ENCODE measurements around the gene SERPINA3. TPM values are rescaled to one million over a fixed set of nuclear protein-coding genes. Genes with fewer than 3 reads are reported as not detected.
A peak's percentile ranks its signal among the peaks of the same experiment; 100 is the strongest.

Gene SERPINA3
- total RNA-seq, 4 donors from 2014 or later, result 111 to 209 (median 125) TPM

DNA sequence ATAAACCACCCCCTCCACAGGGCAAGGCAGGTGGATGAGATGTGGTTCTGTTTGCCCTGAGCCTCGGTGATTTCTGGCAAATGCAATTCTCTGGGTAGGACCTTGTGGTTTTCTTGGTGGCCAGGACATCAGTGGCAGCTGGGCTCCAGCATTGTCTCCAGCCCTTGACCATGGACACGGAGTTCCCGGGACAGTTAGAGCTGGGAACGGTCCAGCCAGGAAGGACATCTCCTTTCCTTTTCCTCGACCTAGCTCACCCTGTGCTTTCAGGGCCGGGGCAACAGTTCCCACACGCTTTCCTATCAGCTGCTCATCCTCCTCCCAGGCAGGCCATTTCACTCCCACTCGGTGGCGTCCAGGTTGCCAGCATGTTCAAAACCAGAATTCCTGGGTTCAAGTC, 41.8 kb upstream of the SERPINA3 start:
- ATAC-seq (ENCODE audit: low FRiP score) (no peak), DNase-seq (ENCODE audit: low spot score) (peak; percentile 13)
- TF ChIP-seq, protein P1, sequence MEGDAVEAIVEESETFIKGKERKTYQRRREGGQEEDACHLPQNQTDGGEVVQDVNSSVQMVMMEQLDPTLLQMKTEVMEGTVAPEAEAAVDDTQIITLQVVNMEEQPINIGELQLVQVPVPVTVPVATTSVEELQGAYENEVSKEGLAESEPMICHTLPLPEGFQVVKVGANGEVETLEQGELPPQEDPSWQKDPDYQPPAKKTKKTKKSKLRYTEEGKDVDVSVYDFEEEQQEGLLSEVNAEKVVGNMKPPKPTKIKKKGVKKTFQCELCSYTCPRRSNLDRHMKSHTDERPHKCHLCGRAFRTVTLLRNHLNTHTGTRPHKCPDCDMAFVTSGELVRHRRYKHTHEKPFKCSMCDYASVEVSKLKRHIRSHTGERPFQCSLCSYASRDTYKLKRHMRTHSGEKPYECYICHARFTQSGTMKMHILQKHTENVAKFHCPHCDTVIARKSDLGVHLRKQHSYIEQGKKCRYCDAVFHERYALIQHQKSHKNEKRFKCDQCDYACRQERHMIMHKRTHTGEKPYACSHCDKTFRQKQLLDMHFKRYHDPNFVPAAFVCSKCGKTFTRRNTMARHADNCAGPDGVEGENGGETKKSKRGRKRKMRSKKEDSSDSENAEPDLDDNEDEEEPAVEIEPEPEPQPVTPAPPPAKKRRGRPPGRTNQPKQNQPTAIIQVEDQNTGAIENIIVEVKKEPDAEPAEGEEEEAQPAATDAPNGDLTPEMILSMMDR (IDR thresholded peaks at IDR 0.05), result no peak

DNA sequence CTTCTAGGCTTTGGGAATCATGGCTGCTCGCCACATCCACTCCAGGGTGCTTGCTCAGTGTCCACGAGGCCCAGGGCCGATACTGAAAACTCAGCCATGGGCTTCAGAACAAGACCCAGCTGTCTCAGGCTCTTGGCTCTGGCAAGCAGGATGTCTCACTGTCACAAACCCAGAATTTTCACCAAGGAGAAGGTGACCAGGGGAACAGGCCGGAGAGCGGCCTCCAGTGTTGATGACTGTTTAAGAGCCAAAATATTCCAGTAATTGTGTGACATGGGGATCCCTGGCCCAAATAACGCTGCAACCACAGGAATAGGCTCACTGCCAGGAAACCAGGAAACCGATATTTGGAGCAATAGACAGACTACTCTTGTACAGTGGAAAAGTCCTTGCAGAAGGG, 40.8 kb upstream of the SERPINA3 start:
- no peak for ATAC-seq (ENCODE audit: low FRiP score)
- TF ChIP-seq, protein P1 (IDR thresholded peaks at IDR 0.05), result no peak
- DNase-seq (ENCODE audit: low spot score), result peak; percentile 15

DNA sequence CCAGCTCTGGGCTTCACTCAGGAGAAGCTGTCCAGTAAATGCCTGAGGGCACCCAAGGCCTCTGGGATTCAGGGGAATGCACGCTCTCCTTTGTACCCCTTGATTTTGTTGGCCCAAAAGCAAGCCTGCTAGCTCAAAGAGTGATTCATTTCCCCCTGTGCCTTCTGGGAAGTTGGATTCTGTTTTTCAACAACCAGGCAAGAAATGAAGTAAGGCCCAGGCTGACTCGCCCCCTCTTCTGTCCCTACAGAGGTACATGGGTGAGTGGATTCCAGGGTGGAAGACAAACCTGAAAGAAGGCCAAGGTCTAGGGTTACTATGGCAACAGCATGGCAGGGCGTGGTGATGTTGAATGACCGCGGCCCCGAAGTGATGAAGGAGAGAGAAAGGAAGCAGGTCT, 40.2 kb upstream of the SERPINA3 start:
- ATAC-seq (ENCODE audit: low FRiP score) (peak; percentile 20), DNase-seq (ENCODE audit: low spot score) (peak; percentile 11)

DNA sequence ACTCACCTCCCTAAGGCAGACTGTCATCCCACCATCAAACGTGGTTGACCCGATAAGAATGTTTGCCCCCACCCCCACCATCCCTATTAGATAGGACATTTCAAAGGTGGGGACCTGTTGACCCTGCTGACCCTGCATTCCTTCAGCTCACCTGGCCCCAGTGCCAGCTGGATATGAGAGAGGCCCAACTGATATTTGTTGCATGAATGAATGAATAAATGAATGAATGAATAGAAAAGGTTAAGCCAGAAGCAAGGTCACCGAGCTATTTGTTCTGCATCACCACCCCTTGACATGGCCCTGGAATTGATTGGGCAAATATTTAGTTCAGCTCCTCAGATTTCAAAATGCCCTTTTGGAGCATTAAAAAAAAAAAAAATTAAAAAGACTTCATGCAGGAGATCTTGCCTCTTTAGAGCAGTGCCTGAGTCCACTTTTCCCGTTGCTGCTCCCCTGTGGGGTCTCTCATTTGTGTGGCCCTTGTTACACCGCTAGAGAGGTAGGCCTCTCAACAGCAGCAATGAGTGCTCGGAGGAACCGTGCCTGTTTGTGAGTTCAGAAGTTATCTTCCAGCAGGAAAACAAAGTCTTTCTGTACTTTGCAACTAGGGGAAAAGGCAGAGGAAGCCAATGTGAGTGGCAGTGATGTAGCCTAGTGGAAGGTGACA, 39.4 kb upstream of the SERPINA3 start:
- ATAC-seq (ENCODE audit: low FRiP score) (no peak), DNase-seq (ENCODE audit: low spot score) (peak; percentile 1)
- TF ChIP-seq, protein P1 (IDR thresholded peaks at IDR 0.05), result no peak

More for the DNA sequence above, 40.2 kb upstream of the SERPINA3 start:
- TF ChIP-seq, protein P1 (IDR thresholded peaks at IDR 0.05), result no peak

DNA sequence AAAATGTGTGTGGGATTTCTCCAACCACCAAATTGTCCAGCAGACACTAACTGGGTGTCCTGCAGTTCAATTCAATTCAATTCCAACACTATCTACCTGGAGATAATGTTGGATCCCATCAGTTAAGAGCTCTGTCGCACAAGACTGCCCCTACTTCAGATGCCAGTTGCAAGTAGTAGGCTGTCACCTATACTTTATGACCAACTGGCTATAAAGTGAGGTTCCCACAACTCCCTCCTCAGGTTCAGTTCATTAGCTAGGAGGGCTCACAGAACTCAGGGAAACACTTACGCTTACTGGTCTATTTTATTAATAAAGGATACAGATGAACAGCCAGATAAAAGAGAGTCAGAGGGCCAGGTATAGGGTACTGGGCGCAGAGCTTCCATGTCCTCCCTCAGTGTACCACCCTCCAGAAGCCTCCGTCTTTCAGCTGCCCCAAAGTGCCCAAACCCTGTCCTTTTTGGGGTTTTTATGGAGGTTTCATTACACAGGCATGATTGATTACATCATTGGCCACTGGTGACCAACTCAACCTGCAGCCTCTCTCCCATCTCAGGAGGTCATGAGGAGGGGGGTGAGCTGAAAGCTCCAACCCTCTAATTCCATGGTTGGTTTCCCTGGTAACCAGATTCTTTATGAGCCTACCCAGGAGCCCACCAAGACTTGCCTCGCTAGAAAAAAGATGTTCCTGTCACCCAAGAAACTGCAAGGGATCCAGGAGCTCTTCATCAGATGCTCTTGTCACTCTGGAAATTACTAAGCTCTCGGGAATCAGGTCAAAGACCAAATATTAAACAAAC, 38.5 kb upstream of the SERPINA3 start:
- DNase-seq (ENCODE audit: low spot score) (no peak), ATAC-seq (ENCODE audit: low FRiP score) (no peak)
- TF ChIP-seq, protein P1 (IDR thresholded peaks at IDR 0.05), result no peak

DNA sequence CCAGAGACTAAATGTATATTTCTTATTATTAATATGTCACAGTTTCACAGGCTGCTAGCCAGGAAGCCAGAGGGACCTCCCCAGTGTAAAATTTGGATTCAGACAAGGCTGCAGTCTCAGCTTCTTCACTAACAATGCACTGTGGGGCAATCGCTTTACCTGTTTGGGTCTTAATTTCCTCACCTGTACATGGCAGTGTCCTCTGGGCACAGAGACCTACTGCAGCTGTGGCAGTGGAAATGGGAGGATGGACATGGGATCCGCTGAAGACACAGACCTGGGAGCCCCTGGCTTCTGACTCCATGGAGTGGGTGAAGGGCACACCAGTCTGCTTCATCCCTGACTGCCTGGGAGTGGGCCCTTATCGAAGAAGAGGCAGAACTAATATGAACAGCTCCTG, 37.9 kb upstream of the SERPINA3 start:
- ATAC-seq (ENCODE audit: low FRiP score) (no peak), DNase-seq (ENCODE audit: low spot score) (no peak)
- TF ChIP-seq, protein P1 (IDR thresholded peaks at IDR 0.05), result no peak
